Raji (cell line): Measurements from ENCODE around the gene RENBP.

Source experiments
- POLR2A ChIP-seq: IDR thresholded peaks from 2 replicates; pipeline ENCODE4 v1.6.1; 2011; ENCODE audit warnings: low read depth, low read length, control low read depth; ENCODE audit not compliant: insufficient read depth

Gene RENBP

DNA sequence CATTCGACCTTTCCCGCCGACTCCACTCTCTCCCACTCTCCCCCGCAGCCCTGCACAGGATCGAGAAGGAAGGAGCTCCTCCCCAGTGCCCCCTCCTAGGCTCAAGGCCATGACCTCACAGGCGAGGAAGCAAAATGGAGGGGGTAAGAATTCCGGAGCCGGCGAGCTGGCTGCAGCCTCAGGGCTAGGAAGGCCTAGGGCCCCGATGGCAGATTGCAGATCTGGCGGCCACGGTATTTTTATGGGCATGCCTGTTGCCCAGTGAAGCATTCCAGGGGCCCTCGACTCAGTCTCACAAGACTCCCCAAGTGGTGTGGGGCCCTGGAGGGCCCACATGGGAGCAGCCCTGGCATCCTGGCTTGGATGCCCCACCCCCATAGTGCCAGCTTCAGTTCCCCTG lies 57.5 kb downstream of the RENBP start:
- no peak for TF ChIP-seq POLR2A

DNA sequence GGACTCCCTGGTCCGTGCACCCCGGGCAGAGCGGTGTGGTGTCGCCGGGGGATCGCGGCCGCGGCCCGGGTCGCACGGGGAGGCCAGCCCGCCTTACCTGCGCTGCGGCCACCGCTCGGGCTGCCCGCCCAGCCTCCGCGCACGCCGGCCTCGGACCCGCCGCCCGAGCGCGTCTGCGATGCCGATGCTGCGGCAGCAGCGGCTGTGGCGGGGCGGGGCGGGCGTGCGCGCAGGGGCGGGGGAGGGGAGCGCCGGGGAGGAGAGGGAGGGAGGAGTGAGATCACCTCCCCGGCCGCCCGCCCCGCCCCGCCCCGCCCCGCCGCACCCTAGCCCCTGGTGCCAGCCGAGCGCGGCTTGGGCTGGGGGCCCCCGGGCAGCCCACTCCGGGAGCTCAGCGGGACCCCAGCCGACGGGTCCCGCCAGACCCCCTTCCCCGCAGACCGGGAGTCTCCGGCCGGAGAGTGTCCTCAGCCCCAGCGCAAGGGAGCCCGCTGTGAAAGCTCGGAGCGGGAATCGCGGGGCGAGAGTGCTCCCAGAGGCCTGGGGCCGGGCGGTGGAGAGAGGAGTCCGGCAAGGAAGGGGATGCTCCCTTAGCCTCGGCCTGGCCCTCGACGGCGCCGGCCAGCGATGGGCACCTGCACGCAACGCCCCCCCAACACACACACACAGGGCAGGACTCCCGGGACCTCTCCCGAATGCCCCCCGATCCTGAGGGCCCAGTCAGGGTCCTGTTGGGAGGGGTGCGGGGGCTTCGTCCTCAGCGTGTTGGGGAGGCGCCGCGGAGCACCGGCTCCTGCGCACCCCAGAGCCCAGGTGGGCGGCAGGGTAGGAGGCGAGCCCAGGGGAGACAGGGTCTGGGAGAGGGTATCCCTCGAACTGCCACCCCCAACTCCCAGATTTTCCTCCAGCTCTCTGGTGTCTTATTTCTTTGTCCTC lies 58.2 kb downstream of the RENBP start, which contains the start of gene L1CAM:
Gene L1CAM (minus strand): TSS at position 206 of the 936 bp plus-strand sequence. CDS start 10,337 bp downstream, outside the sequence.
- no peak for TF ChIP-seq POLR2A
